GM19025 (cell line): ENCODE data around the gene RASIP1.

Experiments
- ATAC-seq: cut with Tn5 transposase; IDR thresholded peaks from one replicate; pipeline ENCODE4 v1.9.1; 2021; ENCODE audit warnings: mild to moderate bottlenecking, low read depth, moderate library complexity; ENCODE audit not compliant: unreplicated experiment

RASIP1 gene

DNA sequence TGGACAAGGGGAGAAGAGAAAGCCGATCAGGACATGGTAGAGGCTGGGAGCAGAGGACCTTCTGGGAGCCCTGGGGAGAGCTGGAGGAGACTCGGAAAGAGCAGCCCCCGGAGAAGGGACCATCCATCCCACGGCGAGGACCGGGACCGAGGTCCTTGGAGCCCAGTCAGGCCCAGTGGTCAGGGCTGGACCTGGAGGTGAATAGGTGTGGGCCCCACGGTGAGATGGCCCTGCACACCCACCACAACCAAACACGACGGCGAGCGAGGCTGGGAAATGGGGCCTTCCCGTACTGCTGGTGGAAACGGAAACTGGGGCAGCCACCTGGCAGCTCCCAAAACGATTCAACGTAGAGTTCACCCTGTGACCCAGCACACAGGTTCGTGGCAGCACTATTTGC, 63.9 kb downstream of the RASIP1 start:
- no peak for ATAC-seq

DNA sequence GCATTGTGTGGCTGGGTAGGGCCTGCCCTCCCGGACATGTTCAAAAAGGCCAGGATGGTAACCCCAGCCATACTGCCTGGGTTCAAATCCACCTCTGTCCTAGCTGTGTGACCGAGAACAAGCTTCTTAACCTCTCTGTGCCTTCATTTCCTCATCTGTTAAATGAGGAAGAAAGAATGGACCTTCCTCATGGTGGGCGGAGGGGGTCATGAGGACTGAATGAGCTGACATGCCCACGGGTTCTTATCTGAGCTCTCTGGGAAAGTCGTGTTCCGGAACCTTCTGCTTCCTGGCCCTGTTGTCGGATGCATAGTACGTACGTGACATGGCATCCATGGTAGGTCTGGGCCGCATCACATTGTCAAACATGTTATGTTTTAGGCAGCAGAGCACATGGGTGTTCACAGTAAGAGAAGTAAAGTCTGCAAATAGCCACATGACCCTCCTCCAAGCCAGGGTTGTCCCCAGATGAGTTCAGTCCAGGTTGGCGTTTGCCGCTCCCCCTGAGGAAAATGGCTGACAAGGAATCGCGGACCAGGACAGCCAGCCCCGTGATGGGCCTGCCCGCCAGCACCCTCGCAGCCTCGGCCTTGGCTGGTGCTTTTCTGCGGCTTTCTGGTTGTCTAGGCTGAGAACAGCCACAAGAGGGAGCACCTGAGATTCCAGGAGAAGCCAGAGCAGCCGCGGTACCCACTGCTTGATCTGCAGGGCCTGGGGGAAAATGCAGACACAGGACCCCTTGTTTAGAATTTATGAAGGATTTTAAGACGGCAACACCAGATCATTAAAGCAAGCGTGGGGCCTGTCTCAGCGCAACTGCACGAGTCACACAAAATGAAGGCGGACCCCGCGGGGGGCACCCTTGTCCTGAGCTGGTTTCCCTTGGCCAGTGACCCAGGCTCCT, 65.2 kb downstream of the RASIP1 start:
- no peak for ATAC-seq

GRCh38 chr19:48674216-48674809, 66.1 kb downstream of the RASIP1 start:
- ATAC-seq: no peak

- ATAC-seq: no peak
Measured at GRCh38 chr19:48673436-48674100, 66.8 kb downstream of the RASIP1 start.

GRCh38 chr19:48672994-48673393, 67.4 kb downstream of the RASIP1 start, which contains the start of gene NTN5:
Gene NTN5 (minus strand): TSS chr19:48673017. CDS start chr19:48670986, 2,031 bp downstream.
- ATAC-seq: no peak

DNA sequence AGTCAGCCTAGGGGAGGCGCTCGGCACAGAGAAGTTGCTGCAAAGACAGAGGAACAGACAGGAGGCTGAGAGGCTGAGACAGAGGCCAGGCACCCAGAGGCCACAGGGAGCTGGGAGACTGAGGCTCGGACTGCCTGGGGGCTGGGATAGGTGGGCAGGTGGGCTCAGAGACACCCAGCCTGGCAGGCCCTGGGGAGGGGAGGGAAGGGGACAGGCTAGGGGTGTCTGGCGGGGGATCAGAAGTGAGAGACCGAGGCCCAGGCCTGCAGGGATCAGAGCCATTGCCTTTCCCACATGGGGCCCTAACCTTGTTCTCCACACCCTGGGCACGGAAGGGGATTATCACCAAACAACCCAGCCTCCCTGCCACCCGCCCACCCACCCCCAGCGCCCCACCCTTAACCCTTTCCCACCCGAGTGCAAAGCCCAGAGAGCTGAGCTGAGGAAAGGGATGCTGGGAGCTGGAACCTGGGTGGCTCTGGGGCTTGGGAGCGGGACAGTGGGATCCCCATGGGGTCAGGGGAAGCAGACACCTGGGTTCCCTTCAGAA, 68.9 kb downstream of the RASIP1 start:
- ATAC-seq: no peak

DNA sequence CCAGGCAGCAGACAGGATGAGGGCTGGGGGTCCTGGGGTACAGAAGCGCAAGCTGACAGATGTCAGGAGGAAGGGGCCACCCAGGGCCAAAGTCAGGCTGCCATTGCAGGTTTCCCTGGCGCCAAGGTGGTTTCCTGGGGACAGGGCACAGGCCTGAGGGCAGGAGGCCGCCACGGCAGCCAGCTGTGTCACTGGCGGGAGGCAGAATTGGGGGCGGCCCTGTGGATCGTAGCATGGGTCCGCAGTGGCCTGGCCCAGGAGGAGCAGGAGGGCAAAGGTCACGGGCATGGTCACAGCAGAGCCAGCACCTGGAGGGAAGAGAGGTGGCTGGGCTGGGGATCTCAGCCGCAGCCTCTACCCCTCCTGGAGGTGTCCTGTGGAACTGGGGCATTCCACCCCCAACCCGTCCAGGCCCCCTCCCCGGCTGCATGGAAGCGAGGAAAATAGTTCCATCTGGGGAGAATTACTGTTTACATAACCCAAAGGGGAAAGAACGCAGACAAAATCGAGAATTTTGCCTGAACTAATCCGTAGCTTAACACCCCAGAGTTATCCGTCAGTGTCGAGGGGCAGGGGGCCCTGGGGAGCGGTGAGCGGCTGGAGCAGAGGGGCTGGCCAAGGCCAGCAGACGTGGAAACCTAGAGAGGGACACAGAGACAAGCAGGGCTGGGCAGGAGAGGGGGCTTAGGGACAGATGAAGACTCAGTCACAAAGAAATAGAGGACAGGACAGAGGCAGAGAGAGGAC, 69.5 kb downstream of the RASIP1 start:
- ATAC-seq: no peak
